ENCODE results near the gene B3GNT7.
"Not testable (repeated sequence)": the region's sequence is repeated elsewhere in the genome, so short reads cannot be mapped to it uniquely, and the experiment has no call there.

B3GNT7 gene, protein sequence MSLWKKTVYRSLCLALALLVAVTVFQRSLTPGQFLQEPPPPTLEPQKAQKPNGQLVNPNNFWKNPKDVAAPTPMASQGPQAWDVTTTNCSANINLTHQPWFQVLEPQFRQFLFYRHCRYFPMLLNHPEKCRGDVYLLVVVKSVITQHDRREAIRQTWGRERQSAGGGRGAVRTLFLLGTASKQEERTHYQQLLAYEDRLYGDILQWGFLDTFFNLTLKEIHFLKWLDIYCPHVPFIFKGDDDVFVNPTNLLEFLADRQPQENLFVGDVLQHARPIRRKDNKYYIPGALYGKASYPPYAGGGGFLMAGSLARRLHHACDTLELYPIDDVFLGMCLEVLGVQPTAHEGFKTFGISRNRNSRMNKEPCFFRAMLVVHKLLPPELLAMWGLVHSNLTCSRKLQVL

GRCh38 chr2:231395188-231396057 is at the start of gene B3GNT7:
B3GNT7 (plus strand) TSS chr2:231395710; CDS start chr2:231395804, 94 bp downstream.
- DNase-seq (ENCODE audit: low spot score) = no peak

- DNase-seq (ENCODE audit: low spot score) = no peak
Observed at GRCh38 chr2:231347081-231347480, 48.4 kb upstream of the B3GNT7 start.

DNA sequence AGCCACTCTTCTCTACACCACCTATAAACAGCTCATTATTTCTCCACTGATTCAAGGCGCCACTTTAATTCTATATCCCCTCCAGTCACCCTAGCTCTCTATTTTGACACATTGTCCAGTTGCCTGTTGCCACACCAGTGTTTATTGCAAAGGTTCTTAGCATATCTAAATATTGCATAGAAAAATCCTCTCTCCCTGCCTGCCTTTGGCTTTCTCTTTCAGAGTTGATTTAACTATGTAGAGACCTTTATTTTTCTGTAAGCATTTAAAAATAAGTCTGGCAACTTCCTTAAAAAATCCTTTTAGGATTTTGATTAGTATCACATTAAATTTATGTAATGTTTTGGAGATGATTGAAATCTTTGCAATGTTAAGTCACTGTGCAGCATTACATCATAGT is 47.9 kb upstream of the B3GNT7 start:
- DNase-seq (ENCODE audit: low spot score) = no peak

GRCh38 chr2:231348173-231348572 is 47.3 kb upstream of the B3GNT7 start:
- DNase-seq (ENCODE audit: low spot score) = peak; percentile 9

DNA sequence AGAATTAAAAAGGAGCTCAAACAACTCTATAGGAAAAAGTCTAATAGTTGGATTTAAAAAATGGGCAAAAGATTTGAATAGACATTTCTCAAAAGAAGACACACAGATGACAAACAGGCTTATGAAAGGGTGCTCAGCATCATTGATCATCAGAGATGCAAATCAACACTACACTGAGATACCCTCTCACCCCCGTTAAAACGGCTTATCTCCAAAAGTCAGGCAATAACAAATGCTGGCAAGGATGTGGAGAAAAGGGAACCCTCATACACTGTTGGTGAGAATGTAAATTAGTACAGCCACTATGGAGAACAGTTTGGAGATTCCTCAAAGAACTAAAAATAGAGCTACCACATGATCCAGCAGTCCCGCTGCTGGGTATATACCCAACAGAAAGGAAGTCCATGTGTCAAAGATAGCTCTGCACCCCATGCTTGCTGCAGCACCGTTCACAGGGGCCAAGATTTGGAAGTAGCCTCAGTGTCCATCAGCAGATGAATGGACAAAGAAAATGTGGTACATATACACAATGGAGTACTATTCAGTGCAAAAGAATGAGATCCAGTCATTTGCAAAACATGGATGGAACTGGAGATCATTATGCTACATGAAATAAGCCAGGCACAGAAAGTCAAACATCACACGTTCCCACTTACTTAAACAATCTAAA is 46.7 kb upstream of the B3GNT7 start:
- no peak for DNase-seq (ENCODE audit: low spot score)

DNA sequence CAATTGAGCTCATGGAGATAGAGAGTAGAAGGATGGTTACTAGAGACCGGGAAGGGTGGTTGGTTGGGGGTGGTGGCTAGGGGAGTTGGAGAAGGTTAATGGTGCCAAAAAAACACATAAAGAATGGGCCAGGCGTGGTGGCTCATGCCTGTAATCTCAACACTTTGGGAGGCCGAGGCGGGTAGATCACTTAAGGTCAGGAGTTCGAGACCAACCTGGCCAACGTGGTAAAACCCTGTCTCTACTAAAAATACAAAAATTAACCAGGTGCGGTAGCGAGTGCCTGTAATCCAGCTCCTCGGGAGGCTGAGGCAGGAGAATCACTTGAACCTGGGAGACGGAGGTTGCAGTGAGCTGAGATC is 46.2 kb upstream of the B3GNT7 start:
- not testable (repeated sequence) for DNase-seq (ENCODE audit: low spot score)

- no peak for DNase-seq (ENCODE audit: low spot score)
Observed at GRCh38 chr2:231351648-231352047, 43.9 kb upstream of the B3GNT7 start.

DNA sequence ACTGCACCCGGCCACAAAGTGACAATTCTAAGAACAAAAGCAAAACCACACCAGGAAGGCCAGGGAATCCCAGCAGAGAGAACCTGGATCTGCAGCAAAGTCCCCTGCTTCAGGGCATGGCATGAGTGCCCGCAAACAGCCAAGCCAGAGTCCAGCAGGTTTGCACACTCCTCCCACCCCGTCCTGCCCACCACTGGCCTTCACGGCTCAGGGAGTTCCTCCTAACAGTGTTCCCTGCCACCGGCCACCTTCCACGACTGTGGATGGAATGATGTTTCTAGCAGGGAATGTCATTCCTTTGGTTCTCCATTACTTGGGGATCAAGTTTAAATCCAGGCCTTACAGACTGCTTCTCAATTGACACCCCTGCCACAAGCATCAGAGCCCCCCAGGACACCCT is 42.0 kb upstream of the B3GNT7 start:
- no peak for DNase-seq (ENCODE audit: low spot score)

- no peak for DNase-seq (ENCODE audit: low spot score)
Observed at GRCh38 chr2:231355508-231356465, 39.7 kb upstream of the B3GNT7 start.

DNA sequence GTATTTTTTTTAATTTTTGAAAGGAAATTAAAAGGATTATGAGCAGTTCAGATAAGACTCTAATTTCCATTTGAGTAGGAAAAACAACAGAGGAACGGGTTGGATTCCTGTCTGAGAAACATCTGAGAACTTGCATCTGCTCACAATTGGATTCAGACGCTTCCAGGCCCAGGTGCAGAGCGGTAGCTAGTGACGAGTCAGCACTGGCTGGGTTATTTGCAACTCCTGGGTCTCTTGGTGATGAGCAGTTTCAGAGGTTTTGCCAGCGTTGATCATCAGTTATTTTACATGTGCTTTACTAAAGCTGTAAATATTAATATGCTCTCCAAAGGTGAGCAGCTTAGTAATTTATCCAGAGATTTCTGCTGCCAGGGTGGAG is 39.1 kb upstream of the B3GNT7 start:
- no peak for DNase-seq (ENCODE audit: low spot score)

DNA sequence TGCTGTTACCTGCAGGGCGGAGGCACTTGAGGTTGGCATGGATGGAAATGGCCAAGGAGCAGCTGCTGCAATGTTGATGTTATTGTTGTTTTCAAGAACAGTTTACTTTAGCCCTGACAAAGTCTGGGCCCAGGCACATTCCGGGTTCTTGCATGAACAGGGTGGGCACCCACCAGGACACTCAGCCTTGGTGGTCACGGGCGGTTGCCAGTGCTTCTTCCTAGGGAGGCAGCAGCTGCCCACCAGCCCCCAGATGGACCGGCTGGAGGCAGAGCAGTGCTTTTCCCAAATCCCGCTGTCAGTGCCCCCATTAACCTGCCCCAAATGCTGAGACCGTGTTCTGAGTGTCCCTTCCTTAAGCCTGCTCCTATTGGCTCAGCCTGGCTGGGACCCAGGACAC is 38.5 kb upstream of the B3GNT7 start:
- DNase-seq (ENCODE audit: low spot score) = no peak

DNA sequence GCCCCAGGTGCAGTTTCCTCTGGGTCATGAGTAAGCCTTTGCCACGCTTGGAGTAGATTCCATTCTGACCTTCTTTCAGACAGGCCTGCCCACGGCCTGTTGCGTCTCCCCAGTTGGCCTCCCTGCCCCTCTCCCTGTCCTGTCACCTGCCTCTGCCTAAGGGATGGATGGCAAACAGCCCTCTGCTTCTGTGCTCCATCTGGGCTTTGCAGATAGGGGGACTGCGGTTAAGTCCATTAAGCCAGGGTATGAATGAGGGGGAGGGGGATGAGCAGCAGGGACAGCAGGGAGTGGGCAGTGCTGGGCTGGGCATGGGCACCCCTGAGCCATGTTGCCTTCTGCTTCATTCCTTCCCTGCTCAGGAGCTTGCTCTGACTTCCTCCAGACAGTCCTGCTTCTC is 37.6 kb upstream of the B3GNT7 start:
- no peak for DNase-seq (ENCODE audit: low spot score)

DNA sequence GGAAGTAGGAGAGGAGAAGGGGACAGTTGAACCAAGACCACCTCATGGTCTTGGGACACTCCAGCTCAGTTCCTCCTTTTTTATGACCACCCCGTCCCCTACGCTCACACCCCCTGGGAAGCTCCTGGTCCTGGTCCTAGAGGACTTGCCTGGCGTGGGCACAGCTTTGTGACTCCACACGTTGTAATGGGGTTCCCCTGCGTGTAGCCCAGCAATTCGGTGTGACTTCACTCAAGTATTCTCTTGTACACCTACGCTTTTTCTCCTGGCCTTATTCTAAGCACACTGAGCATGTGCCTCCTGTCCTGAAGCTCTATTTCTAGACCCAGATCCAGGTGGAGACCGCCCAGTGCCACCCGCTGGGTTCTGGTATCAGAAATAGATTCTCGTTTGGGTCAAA is 36.1 kb upstream of the B3GNT7 start:
- no peak for DNase-seq (ENCODE audit: low spot score)

- DNase-seq (ENCODE audit: low spot score) = no peak
Observed at GRCh38 chr2:231359948-231360347, 35.6 kb upstream of the B3GNT7 start.

DNA sequence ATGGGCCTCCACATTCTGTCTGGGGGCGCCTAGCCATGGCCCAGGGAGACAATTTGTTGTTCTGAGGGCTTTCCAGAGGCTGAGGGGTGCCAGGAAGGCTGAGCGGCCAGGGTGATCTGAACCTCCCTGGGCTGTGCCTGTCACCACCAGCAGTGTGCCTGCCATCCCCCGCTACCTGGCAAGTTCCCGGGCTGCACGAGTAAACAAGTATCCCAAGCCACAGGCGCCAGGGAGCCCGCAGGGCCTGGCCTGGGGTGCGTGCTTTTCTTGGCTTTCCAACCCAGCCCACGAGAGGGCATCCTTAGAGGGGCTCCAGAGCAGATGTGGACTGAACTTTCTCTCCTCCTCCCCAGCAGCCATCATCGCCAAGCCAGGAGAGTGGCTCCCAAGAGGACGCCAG is 35.1 kb upstream of the B3GNT7 start:
- DNase-seq (ENCODE audit: low spot score) = no peak

- no peak for DNase-seq (ENCODE audit: low spot score)
Observed at GRCh38 chr2:231360881-231361371, 34.6 kb upstream of the B3GNT7 start.

DNA sequence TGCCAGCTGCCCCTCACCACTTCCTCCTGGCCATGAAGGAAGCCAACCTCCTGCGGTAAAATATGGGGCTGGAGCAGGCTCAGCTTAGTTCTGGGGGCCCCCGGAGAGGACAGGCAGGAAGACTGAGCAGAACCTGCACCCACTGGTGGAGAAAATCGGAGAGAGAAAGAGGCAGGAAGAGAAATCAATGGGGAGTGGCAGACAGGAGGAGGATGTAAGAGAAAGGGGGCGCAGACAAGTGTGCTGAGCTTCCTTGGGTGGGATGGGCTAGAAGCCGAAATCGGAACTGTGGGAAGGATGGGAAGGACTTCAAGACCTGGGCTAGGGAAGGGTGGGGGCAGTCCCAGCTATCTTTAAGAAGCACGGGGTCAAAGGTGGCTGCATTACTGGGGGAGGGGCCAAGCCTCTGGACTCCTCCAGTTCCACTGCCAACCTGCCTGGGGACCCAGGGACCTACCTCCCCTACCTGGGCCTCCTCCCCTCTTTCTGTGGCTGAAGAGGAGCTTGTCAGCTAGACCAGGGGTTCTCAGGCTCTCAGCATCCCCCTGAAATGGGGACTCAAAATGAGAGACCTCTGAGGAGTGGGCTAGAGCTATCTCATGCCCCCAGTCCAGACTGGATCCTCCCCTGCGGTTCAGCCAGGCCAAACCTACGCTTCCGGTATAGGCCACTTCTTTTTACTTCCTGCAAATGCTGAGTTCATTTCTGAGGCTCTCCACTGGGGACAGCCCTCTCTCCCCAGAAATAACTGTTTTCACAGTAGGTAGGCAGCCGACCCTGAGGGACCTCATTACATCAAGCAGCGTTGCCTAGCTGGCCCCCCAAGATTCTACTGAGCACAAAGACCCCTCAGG is 33.6 kb upstream of the B3GNT7 start:
- no peak for DNase-seq (ENCODE audit: low spot score)

GRCh38 chr2:231362555-231363184 is 32.8 kb upstream of the B3GNT7 start:
- DNase-seq (ENCODE audit: low spot score) = no peak

GRCh38 chr2:231364061-231364460 is 31.4 kb upstream of the B3GNT7 start:
- no peak for DNase-seq (ENCODE audit: low spot score)
